Stimulated activated CD8-positive, alpha-beta memory T cell treated with anti-CD3 and anti-CD28 coated beads, Interleukin-12 subunit alpha, Interleukin-12 subunit beta, amount 100 ng/mL, for 1 hour (primary cell): ENCODE results near the gene CLEC18C.
"Not testable (repeated sequence)": the region's sequence is repeated elsewhere in the genome, so short reads cannot be mapped to it uniquely, and the experiment has no call there.

Experiments
- DNase-seq: peaks from one replicate; pipeline ENCODE4 v3.0.0-alpha.2; 2020; ENCODE audit warnings: low read depth

CLEC18C gene

DNA sequence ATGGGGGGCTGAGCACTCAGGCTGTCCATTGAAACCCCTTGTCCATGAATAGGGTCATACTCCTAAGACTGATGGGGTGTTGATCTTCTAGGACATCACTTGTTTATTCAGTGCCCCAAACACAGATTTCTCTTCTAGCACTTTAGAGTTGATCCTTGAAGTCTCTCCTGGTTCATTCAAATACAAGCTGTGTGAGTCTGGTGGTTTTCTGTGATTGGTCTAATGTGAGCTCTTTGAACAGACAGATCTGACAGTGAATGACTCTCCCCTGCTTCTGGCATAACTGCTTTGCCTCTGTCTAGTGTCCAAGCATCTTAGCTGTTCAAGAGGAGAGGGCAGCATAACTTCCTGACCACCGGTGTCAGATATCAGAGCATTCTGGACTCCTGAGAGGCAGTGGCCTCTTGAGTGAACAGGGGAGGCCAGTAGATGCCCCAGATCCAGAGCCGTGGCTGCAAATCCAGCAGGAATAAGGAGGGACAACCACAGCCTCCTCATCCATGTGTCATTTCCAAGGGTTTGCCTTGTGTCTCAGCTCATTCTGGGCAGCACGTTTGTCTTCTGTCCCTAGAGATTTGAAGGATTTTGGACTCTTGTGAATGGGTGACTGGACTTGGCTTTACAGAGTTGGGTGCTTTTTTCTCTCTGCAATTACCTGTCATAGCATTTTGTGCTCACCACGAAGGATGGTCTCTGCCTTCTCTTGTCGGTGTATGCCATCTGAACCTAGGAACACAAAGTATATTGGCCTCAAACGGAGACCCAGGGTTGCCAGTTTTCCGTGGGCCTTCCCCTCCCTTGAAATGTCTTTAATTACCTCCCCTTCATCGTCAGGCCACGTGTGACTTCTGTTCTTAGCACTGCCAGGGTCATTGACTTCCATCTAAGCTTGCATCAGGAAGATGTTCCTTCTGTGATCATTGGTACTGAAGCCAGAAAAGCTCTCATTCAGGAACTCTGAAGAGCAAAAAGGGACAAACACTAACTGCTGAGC is 13.9 kb upstream of the CLEC18C start:
- DNase-seq: no peak

DNA sequence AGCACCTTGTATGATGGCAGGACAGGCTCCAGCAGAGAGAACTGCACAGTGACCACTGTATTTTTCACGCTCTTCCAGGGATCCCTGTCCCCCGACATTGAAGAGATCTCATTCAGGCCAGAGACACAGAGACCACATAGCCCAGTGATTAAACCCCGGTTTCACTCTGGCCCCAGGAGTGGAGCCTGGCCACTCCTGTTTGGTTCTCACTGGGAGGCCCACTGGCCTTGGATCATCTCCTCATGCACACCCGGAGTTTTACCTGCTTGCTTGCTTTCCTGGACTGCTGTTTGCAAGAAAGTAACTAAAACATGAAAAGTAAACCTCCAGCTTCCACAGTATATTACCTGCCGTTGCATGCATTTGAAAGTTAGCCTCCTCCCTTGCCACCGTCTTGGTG is 13.2 kb upstream of the CLEC18C start:
- DNase-seq: no peak

DNA sequence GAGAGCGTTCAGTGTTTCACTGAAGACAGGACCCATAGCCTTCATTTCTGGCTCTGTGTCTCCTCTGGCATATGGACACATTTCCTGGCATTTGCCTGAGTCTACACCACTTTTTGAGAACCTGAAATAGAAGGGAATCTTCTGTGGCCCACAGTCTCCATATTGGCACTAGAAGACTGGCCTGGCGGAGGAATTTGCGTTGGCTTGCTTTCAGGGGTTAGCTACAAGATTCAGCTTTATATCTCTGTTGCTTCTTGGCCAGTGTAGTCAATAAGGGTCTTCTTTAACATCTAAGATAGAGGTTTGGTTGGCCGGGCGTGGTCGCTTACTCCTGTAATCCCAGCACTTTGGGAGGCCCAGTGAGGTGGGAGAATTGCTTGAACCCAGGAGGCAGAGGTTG is 12.8 kb upstream of the CLEC18C start:
- no peak for DNase-seq

DNA sequence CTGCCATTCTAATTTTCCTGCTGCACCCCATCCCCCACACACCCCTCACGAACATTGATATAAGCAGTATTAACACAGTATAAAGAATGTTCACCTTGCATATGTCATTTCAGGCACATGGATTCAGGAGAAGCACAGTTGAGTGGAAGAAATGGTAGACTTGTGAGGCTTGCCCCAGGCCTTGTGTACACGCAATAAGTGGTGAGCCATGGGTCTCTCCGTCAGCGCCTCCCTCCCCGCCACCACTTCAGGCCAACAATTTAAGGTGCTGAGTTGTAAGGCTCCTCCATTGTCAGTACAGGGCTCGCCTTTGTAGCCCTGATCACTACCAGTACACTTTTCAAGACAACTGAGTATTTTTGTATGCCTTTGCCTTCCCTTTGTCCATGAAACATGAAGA is 12.2 kb upstream of the CLEC18C start:
- no peak for DNase-seq

DNA sequence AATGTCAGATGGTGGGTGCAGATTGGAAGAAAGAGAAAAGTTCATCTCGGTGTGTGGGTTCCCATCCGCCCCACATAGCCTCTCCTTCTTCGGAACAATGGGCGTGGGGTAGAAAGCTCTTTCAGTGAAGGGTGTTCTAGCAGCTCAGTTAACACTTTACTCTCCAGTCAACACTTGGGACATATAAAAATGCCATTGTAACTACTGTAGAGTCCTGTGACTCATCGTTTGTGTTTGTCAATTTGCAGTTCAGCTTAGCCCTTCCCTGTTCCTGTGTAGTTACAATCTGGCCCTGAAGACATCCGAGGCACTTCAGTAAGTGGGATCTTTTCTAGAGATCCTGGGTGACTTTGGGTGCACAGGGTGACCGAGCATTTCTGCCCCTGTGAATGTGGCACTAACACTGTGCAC is 11.5 kb upstream of the CLEC18C start:
- DNase-seq: no peak

DNA sequence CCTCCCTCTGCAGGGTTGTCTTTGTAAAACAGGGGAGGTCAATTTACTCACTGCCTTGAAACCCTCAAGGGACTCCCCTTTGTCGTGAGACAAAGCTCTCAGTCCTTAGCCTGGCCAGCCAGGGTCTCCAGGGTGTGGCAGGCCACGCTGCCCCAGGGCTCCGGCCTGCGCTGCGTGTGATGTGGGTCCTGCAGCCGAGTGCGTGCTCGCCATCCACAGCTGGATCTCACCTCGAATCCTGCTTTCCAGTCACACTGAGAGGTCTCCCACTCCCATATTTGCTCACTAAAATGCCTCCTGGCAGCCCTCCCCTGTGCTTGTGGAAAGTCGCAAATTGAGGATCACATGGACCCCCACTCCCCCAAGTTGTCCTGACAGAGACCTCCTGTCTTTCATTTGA is 10.0 kb upstream of the CLEC18C start:
- DNase-seq: no peak

DNA sequence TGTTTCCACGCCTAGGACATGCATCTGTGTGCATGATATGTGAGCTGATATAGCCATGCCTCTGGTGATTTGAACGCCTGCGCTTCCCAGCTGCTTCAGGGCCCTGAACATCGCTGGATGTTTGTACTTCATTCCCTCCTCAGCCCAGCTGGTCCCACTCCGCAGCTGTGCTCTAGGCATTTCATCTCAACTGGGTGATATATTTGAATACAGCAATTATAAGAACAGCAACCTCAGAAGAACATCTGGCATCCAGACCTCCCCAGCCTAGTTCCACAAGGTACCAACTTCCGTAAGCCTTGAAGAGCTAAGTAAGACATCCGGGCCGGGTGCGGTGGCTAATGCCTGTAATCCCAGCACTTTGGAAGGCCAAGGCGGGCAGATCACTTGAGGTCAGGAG is 6.9 kb upstream of the CLEC18C start:
- not testable (repeated sequence) for DNase-seq

DNA sequence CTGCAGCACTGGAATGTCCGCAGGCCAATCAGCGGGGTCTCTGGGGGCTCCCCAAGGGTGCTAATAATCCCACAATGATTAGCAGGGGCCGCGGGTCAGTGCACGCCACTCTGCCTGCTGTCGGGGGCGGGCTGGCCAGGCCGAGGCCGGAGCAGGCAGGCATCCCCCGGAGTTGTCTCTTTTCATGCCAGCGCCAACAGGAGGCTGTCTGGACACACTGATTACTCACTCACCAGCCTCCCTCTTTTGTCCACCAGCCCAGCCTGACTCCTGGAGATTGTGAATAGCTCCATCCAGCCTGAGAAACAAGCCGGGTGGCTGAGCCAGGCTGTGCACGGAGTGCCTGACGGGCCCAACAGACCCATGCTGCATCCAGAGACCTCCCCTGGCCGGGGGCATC is 329 bp downstream of the CLEC18C start:
- not testable (repeated sequence) for DNase-seq

DNA sequence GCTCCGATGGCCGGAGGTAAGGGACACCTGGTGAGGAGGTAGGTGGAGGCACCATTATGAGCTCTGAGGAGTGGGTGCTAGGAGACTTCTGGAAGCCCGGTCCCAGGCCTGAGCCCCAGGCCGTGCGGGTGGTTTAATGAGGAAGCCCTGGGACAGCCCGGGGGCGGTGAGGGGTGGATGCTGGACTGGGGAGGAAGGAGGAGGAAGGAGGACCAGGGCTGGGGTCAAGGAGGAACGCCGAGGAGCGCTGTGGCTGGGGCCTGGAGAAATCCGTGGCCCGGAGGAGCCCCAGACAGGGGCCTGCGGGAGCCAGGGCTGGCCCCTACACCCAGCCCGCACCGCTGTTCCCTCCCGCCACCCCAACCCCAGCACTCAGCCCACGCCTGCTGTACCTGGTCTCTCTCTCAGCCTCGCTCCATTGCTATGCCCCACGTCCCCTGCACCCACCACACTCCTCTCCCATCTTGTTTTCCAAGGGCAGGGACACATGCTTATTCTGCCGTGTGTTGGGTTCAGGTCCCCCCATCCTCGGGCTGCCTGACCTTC is 873 bp downstream of the CLEC18C start:
- DNase-seq: not testable (repeated sequence)

DNA sequence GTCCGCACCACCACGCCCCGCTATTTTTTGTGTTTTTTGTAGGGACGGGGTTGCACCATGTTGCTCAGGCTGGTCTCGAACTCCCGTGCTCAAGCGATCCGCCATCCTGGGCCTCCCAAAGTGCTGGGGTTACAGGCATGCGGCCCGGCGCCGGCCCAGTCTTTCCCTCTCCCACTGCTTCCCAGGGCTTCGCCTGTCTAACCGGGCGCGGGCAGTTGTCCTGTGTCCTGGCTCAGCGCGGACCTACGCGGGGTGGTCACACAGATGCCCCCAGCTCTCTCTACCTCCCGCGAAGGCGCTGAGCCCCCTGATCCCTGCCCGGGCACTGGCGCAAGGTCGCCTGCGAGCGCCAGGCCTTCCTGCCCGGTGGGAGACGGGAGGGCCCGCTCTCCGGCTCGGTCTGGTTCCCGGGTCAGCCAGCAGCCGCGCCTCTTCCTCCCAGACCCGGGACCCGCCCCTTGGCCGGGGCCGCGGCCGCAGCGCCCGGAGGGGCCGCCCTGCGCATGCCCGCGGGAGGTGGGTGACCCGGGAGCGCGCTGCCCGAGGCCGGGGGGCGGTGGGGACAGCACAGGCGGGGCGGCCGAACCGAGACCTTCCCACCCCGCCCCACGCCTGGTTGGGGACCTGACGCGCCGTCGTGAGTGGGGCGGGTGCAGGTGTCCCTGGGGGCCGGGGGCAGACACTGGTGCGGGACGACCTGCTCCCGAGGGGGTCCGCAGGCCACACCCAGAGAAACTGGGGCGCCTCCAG is 14.4 kb downstream of the CLEC18C start:
- not testable (repeated sequence) for DNase-seq

DNA sequence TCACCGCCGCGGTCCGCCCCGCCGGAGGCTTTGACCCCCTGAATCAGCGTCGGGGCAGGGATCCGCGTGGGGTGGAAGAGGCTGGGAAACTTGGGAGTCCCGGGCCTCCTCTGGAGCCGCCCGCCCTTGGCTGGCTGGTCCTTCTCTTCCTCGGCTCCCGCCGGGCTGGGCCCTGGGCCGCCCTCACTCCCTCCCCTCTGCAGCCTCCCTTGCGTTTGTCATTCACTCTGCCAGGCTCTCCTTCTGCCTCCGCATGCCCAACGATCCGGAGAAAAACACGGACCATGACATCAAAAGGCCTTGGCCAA is 15.0 kb downstream of the CLEC18C start:
- not testable (repeated sequence) for DNase-seq

DNA sequence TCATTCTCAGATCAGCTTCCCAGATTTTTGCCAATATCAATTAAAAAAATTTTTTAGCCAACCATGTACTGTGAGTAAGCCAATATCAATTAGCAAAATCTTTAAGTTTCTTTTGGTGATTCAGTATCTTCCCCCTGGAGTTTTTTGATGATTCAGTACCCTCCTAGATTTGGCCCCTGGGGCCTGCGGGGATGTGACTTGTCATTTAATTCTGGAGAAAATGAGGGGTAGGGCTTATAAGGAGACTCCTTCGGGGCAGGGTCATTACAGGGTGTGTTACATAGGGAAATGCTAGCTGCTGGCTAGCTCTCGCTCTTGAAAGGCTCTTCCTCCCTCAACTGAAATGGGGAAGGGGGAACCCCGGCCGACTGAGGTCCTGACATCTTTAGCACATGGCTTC is 17.0 kb downstream of the CLEC18C start:
- not testable (repeated sequence) for DNase-seq

DNA sequence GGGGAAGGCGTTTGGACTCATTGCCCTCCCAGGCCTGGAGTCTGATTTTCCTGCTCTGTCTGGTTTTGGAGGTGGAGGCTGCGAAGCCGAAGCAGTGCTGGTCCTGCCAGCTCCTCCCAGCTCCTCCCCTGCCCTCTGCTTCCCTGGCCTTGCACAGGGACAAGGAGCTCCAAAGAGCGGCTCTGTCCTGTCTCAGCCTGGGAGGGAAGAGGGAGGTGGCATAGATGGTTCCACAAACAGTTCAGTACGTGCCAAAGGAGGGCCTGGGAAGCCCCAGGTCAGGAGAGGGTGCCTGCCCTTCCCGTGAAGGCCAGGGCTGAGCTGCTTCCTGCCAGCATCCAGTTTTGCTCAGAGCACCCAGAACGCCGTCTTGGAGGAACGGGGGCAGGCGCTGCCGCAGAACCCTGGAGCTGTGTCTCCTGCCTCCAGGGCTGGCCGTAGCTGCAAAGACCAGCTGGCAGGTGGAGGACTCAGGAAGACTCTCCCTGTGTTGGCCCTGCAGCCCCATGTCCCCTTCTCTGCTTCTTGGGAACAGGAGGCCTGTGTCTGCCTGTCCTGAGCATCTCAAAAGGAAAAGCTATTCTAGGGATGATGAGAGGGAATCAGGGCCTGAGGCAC is 23.2 kb downstream of the CLEC18C start:
- not testable (repeated sequence) for DNase-seq

DNA sequence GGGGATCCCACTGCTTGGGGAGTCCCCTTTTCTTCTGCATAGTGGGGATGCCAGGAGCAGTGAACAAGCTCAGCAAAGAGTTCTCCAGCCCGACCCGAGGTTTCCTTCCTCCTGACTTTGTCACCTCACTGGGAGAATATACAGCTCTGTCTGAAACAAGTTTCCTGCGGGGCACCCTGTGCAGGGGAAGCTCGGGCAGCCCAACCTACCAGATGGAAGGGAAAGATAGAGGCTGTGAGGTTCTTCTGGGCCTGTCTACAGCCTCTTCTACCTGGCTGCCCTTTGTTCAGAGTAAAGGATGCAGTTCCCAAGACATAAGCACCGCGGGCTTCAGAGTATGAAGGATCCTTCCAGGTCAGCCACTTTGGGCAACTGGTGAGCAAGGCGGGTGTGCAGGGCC is 24.0 kb downstream of the CLEC18C start:
- not testable (repeated sequence) for DNase-seq

DNA sequence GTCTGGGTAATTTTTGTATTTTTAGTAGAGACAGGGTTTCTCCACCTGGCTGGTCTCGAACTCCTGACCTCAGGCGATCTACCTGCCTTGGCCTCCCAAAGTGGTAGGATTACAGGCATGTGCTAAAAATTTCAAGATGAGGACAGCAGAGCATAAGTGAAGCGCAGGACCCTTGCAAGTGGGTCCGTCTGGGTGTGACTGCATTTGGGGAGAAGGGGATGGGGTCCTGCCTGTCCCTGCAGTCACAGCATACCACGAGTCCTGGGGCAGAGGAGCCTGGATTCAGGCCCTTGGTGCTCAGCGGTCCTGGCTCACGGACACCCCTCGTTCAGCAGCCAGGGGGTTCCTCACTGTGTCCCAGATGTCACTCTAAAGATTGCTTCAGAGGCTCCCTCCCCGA is 24.6 kb downstream of the CLEC18C start:
- DNase-seq: not testable (repeated sequence)

DNA sequence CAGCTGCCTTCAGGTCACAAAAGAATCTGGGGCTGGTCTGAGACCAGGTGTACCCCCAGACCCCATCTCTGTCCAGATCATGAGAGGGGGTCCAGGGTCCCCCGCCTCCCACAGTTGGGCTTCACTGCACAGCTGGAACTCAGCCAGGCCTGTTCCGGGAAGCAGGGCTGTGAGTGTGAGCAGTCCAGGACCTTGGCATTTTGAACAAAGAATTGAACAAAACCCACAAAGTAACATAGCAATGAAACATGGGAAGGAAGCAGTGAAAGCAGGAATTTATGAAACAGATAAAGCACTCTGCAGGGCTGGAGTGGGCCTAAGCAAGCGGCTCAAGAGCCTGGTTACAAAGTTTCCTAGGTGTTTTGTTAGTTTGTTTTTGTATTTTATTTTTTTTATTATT is 25.1 kb downstream of the CLEC18C start:
- DNase-seq: not testable (repeated sequence)

DNA sequence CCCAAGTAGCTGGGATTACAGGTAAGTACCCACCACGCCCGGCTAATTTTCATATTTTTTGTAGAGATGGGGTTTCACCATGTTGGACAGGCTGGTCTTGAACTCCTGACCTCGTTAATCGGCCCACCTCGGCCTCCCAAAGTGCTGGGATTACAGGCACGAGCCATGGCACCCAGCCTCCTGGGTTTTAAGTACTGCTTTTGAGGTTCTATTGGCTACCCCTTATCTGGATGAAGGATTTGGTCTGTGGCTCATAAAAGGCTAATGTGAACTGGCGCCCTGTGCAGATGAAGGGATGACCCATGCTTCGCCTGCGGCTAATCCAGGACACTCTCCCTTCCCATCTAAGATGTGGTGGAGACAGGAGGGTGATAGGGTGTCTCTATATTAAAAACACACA is 25.6 kb downstream of the CLEC18C start:
- not testable (repeated sequence) for DNase-seq

DNA sequence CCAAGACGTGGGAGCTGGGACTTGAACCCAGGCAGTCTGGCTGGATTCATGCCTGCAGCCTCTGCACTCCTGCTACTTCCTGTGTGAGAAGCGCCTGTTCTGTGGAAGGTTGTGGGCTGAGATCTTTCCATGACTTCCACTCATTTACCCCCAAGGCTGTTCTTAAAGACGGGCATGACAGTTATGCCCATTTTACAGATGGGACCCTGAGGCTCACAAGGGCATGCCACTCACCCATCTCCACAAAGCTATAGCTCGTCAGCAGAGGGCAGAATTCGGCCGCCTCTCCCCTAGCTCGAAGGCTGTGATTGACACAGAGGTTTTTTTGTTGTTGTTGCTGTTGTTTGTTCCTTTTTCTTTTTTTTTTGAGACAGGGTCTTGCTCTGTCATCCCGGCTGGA is 26.5 kb downstream of the CLEC18C start:
- DNase-seq: not testable (repeated sequence)

DNA sequence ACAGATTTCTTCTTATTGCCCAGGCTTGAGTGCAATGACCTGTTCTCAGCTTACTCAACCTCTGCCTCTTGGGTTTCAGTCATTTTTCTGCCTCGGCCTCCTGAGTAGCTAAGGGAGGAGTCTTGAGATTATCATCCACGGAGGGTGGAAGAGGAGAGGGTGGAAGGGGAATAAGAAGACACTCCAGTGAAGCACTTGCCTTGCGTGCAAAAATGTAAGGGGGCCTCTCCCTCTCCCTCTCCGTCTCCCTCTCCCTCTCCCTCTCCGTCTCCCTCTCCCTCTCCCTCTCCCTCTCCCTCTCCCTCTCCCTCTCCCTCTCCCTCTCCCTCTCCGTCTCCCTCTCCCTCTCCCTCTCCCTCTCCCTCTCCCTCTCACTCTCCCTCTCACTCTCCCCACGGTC is 29.9 kb downstream of the CLEC18C start:
- DNase-seq: not testable (repeated sequence)

DNA sequence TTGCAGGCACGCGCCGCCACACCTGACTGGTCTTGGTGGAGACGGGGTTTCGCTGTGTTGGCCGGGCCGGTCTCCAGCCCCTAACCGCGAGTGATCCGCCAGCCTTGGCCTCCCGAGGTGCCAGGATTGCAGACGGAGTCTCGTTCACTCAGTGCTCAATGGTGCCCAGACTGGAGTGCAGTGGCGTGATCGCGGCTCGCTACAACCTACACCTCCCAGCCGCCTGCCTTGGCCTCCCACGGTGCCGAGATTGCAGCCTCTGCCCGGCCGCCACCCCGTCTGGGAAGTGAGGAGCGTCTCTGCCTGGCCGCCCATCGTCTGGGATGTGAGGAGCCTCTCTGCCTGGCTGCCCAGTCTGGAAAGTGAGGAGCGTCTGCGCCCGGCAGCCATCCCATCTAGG is 30.4 kb downstream of the CLEC18C start:
- DNase-seq: not testable (repeated sequence)

DNA sequence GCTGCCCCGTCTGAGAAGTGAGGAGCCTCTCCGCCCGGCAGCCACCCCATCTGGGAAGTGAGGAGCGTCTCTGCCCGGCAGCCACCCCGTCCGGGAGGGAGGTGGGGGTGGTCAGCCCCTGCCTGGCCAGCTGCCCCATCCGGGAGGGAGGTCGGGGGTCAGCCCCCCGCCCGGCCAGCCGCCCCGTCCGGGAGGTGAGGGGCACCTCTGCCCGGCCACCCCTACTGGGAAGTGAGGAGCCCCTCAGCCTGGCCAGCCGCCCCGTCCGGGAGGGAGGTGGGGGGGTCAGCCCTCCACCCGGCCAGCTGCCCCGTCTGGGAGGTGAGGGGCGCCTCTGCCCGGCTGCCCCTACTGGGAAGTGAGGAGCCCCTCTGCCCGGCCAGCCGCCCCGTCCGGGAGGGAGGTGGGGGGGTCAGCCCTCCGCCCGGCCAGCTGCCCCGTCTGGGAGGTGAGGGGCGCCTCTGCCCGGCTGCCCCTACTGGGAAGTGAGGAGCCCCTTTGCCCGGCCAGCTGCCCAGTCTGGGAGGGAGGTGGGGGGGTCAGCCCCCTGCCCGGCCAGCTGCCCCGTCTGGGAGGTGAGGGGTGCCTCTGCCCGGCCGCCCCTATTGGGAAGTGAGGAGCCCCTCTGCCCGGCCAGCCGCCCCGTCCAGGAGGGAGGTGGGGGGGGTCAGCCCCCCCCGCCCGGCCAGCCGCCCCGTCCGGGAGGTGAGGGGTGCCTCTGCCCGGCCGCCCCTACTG is 31.2 kb downstream of the CLEC18C start:
- not testable (repeated sequence) for DNase-seq

DNA sequence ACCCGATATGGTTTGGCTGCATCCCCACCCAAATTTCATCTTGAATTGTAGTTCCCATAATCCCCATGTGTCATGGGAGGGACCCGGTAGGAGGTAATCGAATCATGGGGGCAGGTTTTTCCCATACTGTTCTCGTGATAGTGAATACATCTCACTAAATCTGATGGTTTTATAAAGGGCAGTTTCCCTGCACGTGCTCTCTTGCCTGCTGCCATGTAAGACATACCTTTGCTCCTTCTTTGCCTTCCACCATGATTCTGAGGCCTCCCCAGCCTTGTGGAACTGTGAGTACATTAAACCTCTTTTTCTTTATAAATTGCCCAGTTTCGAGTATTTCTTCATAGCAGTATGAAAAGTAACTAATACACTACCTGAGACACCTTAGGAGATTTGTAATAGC is 32.8 kb downstream of the CLEC18C start:
- not testable (repeated sequence) for DNase-seq
